ES-I3 (cell line): ENCODE measurements around the gene DNER.

ENCODE experiments used
- H3K36me3 ChIP-seq: 2 replicates; pipeline ENCODE4 v1.6.1; 2013; ENCODE audit warnings: mild to moderate bottlenecking, low read length, control low read depth, moderate library complexity; ENCODE audit not compliant: insufficient read depth
- H3K4me1 ChIP-seq: 2 replicates; pipeline ENCODE4 v1.6.1; 2013; ENCODE audit warnings: mild to moderate bottlenecking, control low read depth, low read length; ENCODE audit not compliant: insufficient read depth
- H3K9ac ChIP-seq: 2 replicates; pipeline ENCODE4 v1.6.1; 2013; ENCODE audit warnings: low read depth, mild to moderate bottlenecking, low read length, moderate library complexity
- H3K9me3 ChIP-seq: 2 replicates; pipeline ENCODE4 v1.6.1; 2013; ENCODE audit warnings: mild to moderate bottlenecking, low read length, moderate library complexity; ENCODE audit not compliant: control insufficient read depth, insufficient read depth

The DNER gene

GRCh38 chr2:229669841-229670240 lies 44.5 kb downstream of the DNER start:
- no peak overlapping the region for H3K9ac ChIP-seq
- H3K9me3 ChIP-seq = no peaks in the 10 kb centered on the region
- no peaks in the 10 kb centered on the region for H3K36me3 ChIP-seq
- H3K4me1 ChIP-seq = no peaks in the 10 kb centered on the region

DNA sequence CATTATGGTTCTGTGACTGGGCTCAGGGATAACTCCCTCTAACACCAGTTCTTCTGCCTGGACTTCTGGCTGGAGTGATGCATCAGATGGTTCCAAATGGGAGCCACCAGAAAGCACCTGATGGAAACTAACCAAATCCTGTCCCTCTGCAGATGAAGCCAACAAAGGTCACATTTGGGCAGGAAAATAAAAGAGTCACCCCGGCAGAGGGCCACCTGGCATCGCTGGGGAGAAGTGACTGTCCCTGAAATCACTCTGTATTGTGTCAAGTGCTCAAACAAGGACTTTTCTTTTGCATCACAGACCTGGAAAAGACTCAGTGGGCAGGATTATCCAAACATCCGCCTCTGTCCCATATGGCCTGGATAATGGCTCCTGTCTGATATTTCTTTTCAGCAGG lies 47.5 kb downstream of the DNER start:
- no peaks in the 10 kb centered on the region for H3K4me1 ChIP-seq
- H3K36me3 ChIP-seq = no peaks in the 10 kb centered on the region
- no peak overlapping the region for H3K9ac ChIP-seq
- H3K9me3 ChIP-seq = no peaks in the 10 kb centered on the region

- Histone ChIP-seq H3K4me1 (no peaks in the 10 kb centered on the region), H3K9me3 (no peaks in the 10 kb centered on the region)
Measured at GRCh38 chr2:229665158-229665557, 49.2 kb downstream of the DNER start.

DNA sequence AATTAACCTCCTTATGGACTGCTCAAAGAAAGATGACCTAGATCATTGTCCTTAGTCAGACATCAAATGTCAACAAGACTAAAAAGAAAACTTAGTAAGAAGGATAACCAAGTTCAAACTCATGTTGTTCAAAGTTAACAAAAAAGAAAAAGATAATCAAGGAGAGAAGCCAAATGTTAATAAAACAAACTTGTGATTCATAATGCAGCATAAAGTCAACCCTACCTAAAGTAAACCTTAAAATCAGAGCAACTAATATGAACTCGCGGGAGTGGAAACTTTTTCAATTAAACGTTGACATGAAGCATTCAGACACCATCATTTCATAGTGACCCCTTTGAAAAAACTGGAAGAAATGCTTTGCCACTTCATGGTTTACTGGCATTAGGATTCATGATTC lies 52.9 kb downstream of the DNER start:
- Histone ChIP-seq H3K9ac (no peak overlapping the region), H3K4me1 (no peaks in the 10 kb centered on the region)

More at GRCh38 chr2:229665158-229665557, 49.2 kb downstream of the DNER start:
- H3K9ac ChIP-seq = no peak overlapping the region
- H3K36me3 ChIP-seq = no peaks in the 10 kb centered on the region

DNA sequence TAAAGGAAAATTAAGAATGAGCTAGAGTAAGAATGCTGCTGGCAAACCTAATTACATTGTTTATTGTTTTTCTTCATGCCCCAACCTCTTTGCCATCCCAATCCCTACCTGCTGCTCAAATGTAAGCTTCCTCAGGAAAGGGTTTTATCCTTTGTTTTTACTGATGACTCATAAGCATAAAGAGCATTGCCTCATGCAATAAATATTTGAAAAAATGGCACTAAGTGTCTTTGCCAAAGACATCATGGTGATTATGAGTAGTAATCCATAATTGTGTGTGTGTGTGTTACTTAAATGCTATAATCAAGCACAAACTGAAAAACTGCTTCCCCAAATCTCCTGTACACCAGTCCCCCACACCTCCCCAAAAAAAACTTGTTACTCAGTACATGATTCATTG lies 53.4 kb downstream of the DNER start:
- Histone ChIP-seq H3K9ac (no peak overlapping the region), H3K4me1 (no peaks in the 10 kb centered on the region), H3K36me3 (no peaks in the 10 kb centered on the region), H3K9me3 (no peaks in the 10 kb centered on the region)

More for the DNA sequence above, 52.9 kb downstream of the DNER start:
- Histone ChIP-seq H3K36me3 (no peaks in the 10 kb centered on the region), H3K9me3 (no peaks in the 10 kb centered on the region)

DNA sequence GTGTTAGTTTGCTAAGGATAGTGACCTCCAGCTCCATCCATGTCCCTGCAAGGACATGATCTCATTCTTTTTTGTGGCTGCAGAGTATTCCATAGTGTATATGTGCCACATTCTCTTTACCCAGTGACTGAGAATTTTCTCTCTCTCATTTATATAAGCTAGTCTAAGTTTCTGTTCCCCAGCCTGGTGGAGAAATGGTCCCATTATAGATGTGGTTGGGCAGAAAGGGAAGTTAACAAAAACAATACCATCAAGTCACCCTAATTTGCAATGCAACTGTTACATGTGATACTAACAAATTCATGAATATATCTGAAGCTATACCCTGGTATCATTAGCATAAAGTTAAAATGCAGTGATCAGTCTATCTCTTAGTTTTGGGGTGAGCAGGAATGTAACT lies 54.0 kb downstream of the DNER start:
- no peak overlapping the region for H3K9ac ChIP-seq
- H3K9me3 ChIP-seq = no peaks in the 10 kb centered on the region
- no peaks in the 10 kb centered on the region for H3K4me1 ChIP-seq
- no peaks in the 10 kb centered on the region for H3K36me3 ChIP-seq

DNA sequence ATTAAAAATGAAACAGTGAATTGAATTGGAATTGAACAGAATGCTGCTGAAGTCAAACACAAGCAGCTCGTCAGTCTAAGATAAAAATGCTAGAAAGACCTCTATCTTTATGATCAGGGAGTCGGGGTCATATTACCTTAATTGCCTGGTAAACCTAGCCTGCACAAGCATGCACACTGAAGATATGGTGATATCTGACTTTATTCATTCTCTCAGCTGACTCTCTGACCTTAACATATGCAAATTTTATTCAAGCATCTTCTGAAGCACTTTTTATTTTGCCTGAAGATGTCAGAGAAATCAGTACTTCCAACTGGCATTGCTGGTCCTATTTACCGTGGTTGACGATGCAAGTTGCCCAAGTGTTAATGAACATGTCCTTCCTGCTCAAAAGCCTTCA lies 56.4 kb downstream of the DNER start:
- Histone ChIP-seq H3K36me3 (no peaks in the 10 kb centered on the region), H3K9me3 (no peaks in the 10 kb centered on the region), H3K4me1 (peaks cover 3% of the 10 kb centered on the region; the same call in 1 of the 2 replicates), H3K9ac (no peak overlapping the region)

GRCh38 chr2:229654437-229654836 lies 59.9 kb downstream of the DNER start:
- peaks cover 15% of the 10 kb centered on the region; the same call in 1 of the 2 replicates for H3K4me1 ChIP-seq
- H3K36me3 ChIP-seq = no peaks in the 10 kb centered on the region
- H3K9me3 ChIP-seq = no peaks in the 10 kb centered on the region
- H3K9ac ChIP-seq = no peak overlapping the region

GRCh38 chr2:229653531-229653930 lies 60.8 kb downstream of the DNER start:
- H3K9me3 ChIP-seq = no peaks in the 10 kb centered on the region
- peaks cover 15% of the 10 kb centered on the region; the same call in 1 of the 2 replicates for H3K4me1 ChIP-seq
- no peaks in the 10 kb centered on the region for H3K36me3 ChIP-seq
- no peak overlapping the region for H3K9ac ChIP-seq

GRCh38 chr2:229652796-229653195 lies 61.6 kb downstream of the DNER start:
- no peaks in the 10 kb centered on the region for H3K36me3 ChIP-seq
- H3K4me1 ChIP-seq = peaks cover 15% of the 10 kb centered on the region; the same call in 1 of the 2 replicates

DNA sequence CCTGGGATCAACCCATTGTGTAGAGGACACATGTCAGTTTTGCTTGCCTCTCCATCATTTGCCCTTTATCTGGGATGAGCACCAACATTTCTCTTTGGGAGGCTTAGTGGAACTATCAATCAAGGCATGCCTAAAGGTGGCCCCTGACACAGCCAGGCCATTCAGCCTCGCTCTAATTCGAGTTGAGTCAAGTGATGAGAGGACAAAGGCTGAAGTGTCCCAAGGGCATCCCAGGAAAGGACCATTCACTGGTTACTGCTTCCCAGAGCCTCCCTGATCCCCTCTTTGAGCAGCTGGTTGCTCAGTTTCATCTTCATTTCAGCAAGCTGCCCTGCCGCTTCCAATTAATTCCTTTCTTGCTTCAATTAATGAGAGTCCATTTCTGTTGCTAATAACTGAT lies 63.5 kb downstream of the DNER start:
- Histone ChIP-seq H3K9me3 (no peaks in the 10 kb centered on the region), H3K4me1 (peaks cover 15% of the 10 kb centered on the region; the same call in 1 of the 2 replicates), H3K36me3 (no peaks in the 10 kb centered on the region), H3K9ac (no peak overlapping the region)

More at GRCh38 chr2:229652796-229653195, 61.6 kb downstream of the DNER start:
- no peak overlapping the region for H3K9ac ChIP-seq
- H3K9me3 ChIP-seq = no peaks in the 10 kb centered on the region

DNA sequence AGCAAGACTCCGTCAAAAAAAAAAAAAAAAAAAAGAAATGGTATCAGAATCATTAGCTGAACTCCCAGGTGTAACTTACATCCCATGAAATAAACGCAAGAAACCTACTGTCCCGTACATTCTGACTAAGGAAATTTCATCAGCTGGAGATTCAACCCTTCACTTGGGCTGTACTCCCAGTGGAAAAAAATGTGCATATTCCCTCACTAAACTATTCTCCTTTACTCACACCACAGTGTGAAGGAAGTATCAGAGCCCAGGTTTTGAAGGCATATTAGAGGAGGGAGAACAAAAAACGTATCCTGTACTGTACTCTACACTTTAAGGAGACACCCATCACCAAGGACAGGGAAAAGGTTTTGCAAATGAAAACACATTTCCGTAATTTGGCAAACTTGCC lies 64.3 kb downstream of the DNER start:
- H3K9me3 ChIP-seq = no peaks in the 10 kb centered on the region
- no peaks in the 10 kb centered on the region for H3K36me3 ChIP-seq
- peaks cover 15% of the 10 kb centered on the region; the same call in 1 of the 2 replicates for H3K4me1 ChIP-seq
- no peak overlapping the region for H3K9ac ChIP-seq

DNA sequence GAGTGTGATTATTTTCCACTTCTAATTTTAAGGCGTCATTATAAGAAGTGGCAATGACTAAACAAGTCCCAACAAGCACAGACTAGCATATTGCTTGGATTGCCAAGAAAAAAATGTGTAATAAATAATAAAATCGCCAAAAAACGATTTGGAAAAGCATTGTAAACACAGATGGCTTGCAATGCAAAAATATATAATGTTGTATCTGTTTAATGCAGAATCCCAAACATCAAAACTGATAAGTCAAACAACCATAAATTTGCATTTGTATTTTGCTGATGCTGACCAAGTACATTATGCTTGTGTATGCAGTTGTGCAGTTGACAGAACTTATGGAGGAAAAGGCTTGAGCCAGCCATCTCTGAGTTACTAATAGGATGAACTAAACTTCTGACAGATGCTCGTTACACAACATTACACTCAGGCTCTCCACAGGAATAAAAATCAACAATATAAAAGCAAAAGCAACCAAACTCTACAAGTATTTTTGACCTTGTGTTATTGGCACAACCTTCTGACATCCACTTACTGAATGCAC lies 68.1 kb downstream of the DNER start:
- Histone ChIP-seq H3K9ac (no peak overlapping the region), H3K36me3 (no peaks in the 10 kb centered on the region), H3K4me1 (no peaks in the 10 kb centered on the region), H3K9me3 (no peaks in the 10 kb centered on the region)

DNA sequence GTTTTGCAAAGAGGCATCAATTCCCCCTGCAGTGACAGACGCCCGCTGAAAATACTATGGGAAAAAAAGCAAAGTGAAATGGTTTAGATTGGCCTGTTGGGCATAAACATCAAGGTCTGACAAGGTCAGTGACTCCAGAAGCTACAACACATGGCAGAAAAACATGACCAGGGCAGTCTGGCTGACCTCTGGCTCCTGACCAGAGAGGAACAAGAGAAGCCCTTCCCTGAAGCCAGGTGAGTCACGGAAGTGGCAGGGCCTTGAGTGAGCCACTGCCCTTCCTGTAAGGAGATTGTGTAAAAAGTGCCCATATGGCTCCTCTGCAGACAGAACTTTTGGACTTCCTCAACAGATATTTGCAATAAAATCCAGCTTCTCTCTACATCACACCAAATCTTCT lies 72.0 kb downstream of the DNER start:
- Histone ChIP-seq H3K9ac (no peak overlapping the region), H3K9me3 (no peaks in the 10 kb centered on the region), H3K4me1 (no peaks in the 10 kb centered on the region), H3K36me3 (no peaks in the 10 kb centered on the region)

- H3K9me3 ChIP-seq = no peaks in the 10 kb centered on the region
- H3K9ac ChIP-seq = no peak overlapping the region
- no peaks in the 10 kb centered on the region for H3K4me1 ChIP-seq
- H3K36me3 ChIP-seq = no peaks in the 10 kb centered on the region
Measured at GRCh38 chr2:229641676-229642075, 72.7 kb downstream of the DNER start.

DNA sequence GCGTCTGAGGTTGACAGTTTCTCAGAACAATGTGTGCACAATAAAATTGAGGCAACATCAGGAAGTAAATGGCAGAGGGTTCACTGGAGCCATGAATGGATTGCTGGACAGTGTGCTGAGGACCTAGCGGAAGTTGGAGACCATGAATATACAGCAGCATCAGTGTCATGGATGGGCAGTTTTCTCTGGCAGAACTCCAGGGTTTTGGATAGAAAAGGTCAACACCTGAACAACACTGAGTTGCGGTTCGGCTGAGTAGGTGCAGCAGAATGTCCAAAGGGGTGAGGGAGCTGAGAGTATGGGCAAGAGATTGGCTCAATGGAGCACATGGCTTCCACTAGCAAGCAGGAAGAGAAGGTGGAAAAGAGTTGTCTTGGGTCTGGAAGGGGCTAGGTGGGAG lies 73.7 kb downstream of the DNER start:
- no peaks in the 10 kb centered on the region for H3K4me1 ChIP-seq
- H3K9ac ChIP-seq = no peak overlapping the region
- no peaks in the 10 kb centered on the region for H3K36me3 ChIP-seq
- H3K9me3 ChIP-seq = no peaks in the 10 kb centered on the region
